Head of caudate nucleus (tissue), 42 donors: ENCODE results near the gene CAMK2D.

ENCODE experiments used
- DNase-seq, 42 donors: peaks; one replicate each; pipeline versions ENCODE4 v3.0.0 to v3.0.0-alpha.2; 2020 to 2021; ENCODE audit warnings: mixed read lengths in 7 of 42
- intact Hi-C: fragments of 100-400 bp; cut with DNase I; formaldehyde crosslinking; loops from one replicate; pipeline ENCODE4 v1.15.0; 2022

Gene CAMK2D

GRCh38 chr4:113559947-113560346 is 201.6 kb downstream of the CAMK2D start:
- DNase-seq = no peak
- intact Hi-C loops = no loop called here

- intact Hi-C loops = no loop called here
- no peak for DNase-seq
Measured at GRCh38 chr4:113556382-113557134, 205.0 kb downstream of the CAMK2D start.

- intact Hi-C loops = no loop called here
- no peak for DNase-seq
Measured at GRCh38 chr4:113555868-113556267, 205.7 kb downstream of the CAMK2D start.

- intact Hi-C loops = no loop called here
- DNase-seq = no peak
Measured at GRCh38 chr4:113553082-113553481, 208.5 kb downstream of the CAMK2D start.

GRCh38 chr4:113550510-113550909 is 211.0 kb downstream of the CAMK2D start:
- no peak for DNase-seq
- intact Hi-C loops = no loop called here

GRCh38 chr4:113548303-113548702 is 213.2 kb downstream of the CAMK2D start:
- DNase-seq = no peak
- intact Hi-C loops = loop anchor here (5.0 to 10.0 kb wide), 2 partner anchors 154 to 214 kb away; partner anchors contain the start of gene CAMK2D

GRCh38 chr4:113547487-113548042 is 214.0 kb downstream of the CAMK2D start:
- intact Hi-C loops = loop anchor here (5.0 to 10.0 kb wide), 2 partner anchors 153 to 215 kb away; partner anchors contain the start of gene CAMK2D
- peak; percentile 69 to 94 (median 86) for DNase-seq

GRCh38 chr4:113541933-113542332 is 219.6 kb downstream of the CAMK2D start:
- DNase-seq = no peak
- intact Hi-C loops = loop anchor here (10.0 kb wide), 1 partner anchor 147 kb away; no protein-coding TSS in a partner anchor

- no peak for DNase-seq
- intact Hi-C loops = loop anchor here (10.0 kb wide), 1 partner anchor 146 kb away; no protein-coding TSS in a partner anchor
Measured at GRCh38 chr4:113540859-113541258, 220.7 kb downstream of the CAMK2D start.

- DNase-seq = no peak
- intact Hi-C loops = no loop called here
Measured at GRCh38 chr4:113539408-113539807, 222.1 kb downstream of the CAMK2D start.

GRCh38 chr4:113537628-113538027 is 223.9 kb downstream of the CAMK2D start:
- intact Hi-C loops = no loop called here
- peak in 3 of 42 donors; percentile 13 to 45 (median 13) for DNase-seq

- intact Hi-C loops = no loop called here
- no peak for DNase-seq
Measured at GRCh38 chr4:113537203-113537602, 224.3 kb downstream of the CAMK2D start.

- DNase-seq = no peak
- intact Hi-C loops = no loop called here
Measured at GRCh38 chr4:113534711-113535110, 226.8 kb downstream of the CAMK2D start.

- no peak for DNase-seq
- intact Hi-C loops = no loop called here
Measured at GRCh38 chr4:113531572-113531971, 230.0 kb downstream of the CAMK2D start.

GRCh38 chr4:113528395-113528794 is 233.1 kb downstream of the CAMK2D start:
- intact Hi-C loops = no loop called here
- no peak for DNase-seq

GRCh38 chr4:113525521-113525920 is 236.0 kb downstream of the CAMK2D start:
- no peak for DNase-seq
- intact Hi-C loops = no loop called here

GRCh38 chr4:113524505-113525186 is 236.9 kb downstream of the CAMK2D start:
- intact Hi-C loops = no loop called here
- DNase-seq = no peak

GRCh38 chr4:113524096-113524495 is 237.4 kb downstream of the CAMK2D start:
- no peak for DNase-seq
- intact Hi-C loops = no loop called here

GRCh38 chr4:113522433-113522832 is 239.1 kb downstream of the CAMK2D start:
- DNase-seq = no peak
- intact Hi-C loops = no loop called here

- intact Hi-C loops = no loop called here
- no peak for DNase-seq
Measured at GRCh38 chr4:113513382-113513781, 248.2 kb downstream of the CAMK2D start.
